ENCODE data around the gene KCNMB4. TPM values are rescaled to one million over a fixed set of nuclear protein-coding genes. Genes with fewer than 3 reads are reported as not detected.

KCNMB4 gene
- total RNA-seq, 6 experiments from 2014 or later: 0.25 to 1.3 (median 0.57) TPM

GRCh38 chr12:70459786-70460185 lies 93.7 kb downstream of the KCNMB4 start:
- Histone ChIP-seq H3K27ac (no peak overlapping the region), H3K9me3 (no peaks in the 10 kb centered on the region), H3K4me1 (no peaks in the 10 kb centered on the region), H3K36me3 (no peaks in the 10 kb centered on the region), H3K4me3 (no peak overlapping the region), H3K27me3 (no peaks in the 10 kb centered on the region)
- DNase-seq: no peak
- TF ChIP-seq POLR2A (IDR thresholded peaks at IDR 0.05): no peak
- TF ChIP-seq, protein P1, sequence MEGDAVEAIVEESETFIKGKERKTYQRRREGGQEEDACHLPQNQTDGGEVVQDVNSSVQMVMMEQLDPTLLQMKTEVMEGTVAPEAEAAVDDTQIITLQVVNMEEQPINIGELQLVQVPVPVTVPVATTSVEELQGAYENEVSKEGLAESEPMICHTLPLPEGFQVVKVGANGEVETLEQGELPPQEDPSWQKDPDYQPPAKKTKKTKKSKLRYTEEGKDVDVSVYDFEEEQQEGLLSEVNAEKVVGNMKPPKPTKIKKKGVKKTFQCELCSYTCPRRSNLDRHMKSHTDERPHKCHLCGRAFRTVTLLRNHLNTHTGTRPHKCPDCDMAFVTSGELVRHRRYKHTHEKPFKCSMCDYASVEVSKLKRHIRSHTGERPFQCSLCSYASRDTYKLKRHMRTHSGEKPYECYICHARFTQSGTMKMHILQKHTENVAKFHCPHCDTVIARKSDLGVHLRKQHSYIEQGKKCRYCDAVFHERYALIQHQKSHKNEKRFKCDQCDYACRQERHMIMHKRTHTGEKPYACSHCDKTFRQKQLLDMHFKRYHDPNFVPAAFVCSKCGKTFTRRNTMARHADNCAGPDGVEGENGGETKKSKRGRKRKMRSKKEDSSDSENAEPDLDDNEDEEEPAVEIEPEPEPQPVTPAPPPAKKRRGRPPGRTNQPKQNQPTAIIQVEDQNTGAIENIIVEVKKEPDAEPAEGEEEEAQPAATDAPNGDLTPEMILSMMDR (IDR thresholded peaks at IDR 0.05): no peak
- intact Hi-C loops (cut with DNase I): no loop called here
- ATAC-seq: no peak

DNA sequence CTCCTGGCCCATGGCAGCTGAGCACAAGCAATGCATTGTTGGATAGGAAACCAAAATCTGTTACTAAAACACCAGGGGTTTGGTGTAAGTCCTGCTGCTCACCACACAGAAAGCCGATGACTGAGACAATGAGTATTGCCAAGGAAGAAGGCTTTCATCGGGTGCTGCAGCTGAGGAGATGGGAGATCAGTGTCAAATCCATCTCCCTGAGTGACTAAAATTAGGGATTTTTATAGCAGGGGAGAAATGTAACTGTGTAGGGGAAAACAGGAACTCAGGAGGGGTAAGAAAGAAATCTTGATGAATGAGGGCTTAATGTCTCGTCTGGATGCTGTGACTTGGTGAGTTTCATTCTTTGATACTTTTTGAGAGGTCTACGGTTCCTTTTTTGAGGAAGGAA lies 97.9 kb downstream of the KCNMB4 start:
- 56% methylated on average over 4 of the region's 4 CpGs for WGBS (ENCODE audit: insufficient coverage, low coverage, low lambda C conversion rate, missing lambda C conversion rate)
- Histone ChIP-seq H3K4me1 (no peaks in the 10 kb centered on the region), H3K27me3 (no peaks in the 10 kb centered on the region), H3K36me3 (no peaks in the 10 kb centered on the region), H3K27ac (no peak overlapping the region), H3K4me3 (no peak overlapping the region), H3K9me3 (no peaks in the 10 kb centered on the region)
- ATAC-seq (no peak), DNase-seq (no peak)
- intact Hi-C loops (cut with DNase I): no loop called here
- TF ChIP-seq POLR2A (IDR thresholded peaks at IDR 0.05): no peak
- TF ChIP-seq, protein P1 (IDR thresholded peaks at IDR 0.05): no peak

DNA sequence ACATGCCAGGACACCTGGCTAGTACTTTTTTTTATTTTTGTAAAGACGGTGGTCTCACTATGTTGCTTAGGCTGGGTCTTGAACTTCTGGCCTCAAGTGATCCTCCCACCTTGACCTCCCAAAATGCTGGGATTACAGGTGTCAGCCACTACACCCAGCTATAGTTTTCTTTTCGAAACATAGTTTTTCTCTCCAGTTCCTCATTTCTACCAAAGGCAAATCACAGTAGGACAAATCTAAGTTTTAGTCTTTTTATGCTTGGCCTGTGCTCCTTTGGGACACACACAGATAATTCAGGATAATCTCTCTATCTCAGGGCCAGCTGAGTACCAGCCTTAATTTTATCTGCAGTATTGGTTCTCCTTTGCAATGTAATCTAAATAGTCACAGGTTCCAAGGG lies 100.7 kb downstream of the KCNMB4 start:
- H3K9me3 ChIP-seq: no peaks in the 10 kb centered on the region
- 66% methylated on average over 2 of the region's 2 CpGs for WGBS (ENCODE audit: insufficient coverage, low coverage, low lambda C conversion rate, missing lambda C conversion rate)
- no peaks in the 10 kb centered on the region for H3K36me3 ChIP-seq
- no peaks in the 10 kb centered on the region for H3K27me3 ChIP-seq
- TF ChIP-seq, protein P1 (IDR thresholded peaks at IDR 0.05): no peak
- TF ChIP-seq POLR2A (IDR thresholded peaks at IDR 0.05): no peak
- no peaks in the 10 kb centered on the region for H3K4me1 ChIP-seq
- DNase-seq (no peak), ATAC-seq (no peak)
- no peak overlapping the region for H3K27ac ChIP-seq
- intact Hi-C loops (cut with DNase I): no loop called here
- H3K4me3 ChIP-seq: no peak overlapping the region

- ATAC-seq (no peak), DNase-seq (no peak)
- Histone ChIP-seq H3K36me3 (no peaks in the 10 kb centered on the region), H3K9me3 (no peaks in the 10 kb centered on the region), H3K27ac (no peak overlapping the region), H3K4me3 (no peak overlapping the region), H3K27me3 (no peaks in the 10 kb centered on the region), H3K4me1 (no peaks in the 10 kb centered on the region)
- 38% methylated on average over 2 of the region's 2 CpGs for WGBS (ENCODE audit: insufficient coverage, low coverage, low lambda C conversion rate, missing lambda C conversion rate)
- TF ChIP-seq, protein P1 (IDR thresholded peaks at IDR 0.05): no peak
- TF ChIP-seq POLR2A (IDR thresholded peaks at IDR 0.05): no peak
- intact Hi-C loops (cut with DNase I): no loop called here
Observed at GRCh38 chr12:70467476-70467875, 101.4 kb downstream of the KCNMB4 start.

Data from right lobe of liver (tissue), 6 donors.